Fibroblast of mammary gland (primary cell): Measurements from ENCODE around the gene ILRUN.
A peak's percentile ranks its signal among the peaks of the same experiment; 100 is the strongest.

Source experiments
- DNase-seq: peaks from one replicate; pipeline ENCODE4 v3.0.0-alpha.2; 2010; ENCODE audit warnings: low read depth
- H3K4me3 ChIP-seq: 2 replicates; pipeline ENCODE4 v1.5.1; 2011; ENCODE audit warnings: low read depth, mild to moderate bottlenecking, low read length, moderate library complexity; ENCODE audit not compliant: control insufficient read depth
- TF ChIP-seq, protein P1 (sequence below): conservative IDR thresholded peaks from 2 replicates; pipeline ENCODE4 v1.5.1; 2011; ENCODE audit warnings: low read depth, low read length, inconsistent platforms; ENCODE audit not compliant: control insufficient read depth, insufficient read depth

The ILRUN gene

DNA sequence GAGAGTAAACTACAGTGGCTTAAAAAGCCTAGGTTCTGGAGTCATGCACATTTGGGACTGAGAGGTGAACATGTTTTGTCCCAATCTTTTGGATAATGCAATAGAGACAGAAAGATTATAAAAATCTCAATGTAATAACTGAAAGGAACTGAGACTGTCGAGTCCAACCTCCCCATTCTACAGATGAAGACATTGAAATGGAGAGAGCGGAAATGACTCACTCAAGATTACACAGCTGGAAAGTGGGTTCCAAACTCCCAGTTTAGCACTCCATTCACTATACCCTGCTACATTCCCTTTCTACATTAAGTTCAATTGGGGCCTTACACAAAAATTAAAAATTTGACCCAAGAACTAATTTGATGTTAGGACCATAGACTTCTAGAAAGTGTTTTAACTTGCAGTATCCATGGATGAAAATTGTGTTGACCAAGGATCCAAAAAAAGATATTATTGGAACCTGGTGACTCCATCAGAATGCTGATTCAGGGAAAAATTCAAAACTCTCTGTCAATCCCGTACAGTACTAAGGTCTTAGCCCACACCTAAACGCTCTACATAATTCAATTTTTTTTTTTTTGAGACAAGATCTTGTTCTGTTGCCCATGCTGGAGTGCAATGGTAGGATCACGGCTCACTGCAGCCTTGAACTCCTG lies 1.5 kb upstream of the ILRUN start:
- TF ChIP-seq, protein P1, sequence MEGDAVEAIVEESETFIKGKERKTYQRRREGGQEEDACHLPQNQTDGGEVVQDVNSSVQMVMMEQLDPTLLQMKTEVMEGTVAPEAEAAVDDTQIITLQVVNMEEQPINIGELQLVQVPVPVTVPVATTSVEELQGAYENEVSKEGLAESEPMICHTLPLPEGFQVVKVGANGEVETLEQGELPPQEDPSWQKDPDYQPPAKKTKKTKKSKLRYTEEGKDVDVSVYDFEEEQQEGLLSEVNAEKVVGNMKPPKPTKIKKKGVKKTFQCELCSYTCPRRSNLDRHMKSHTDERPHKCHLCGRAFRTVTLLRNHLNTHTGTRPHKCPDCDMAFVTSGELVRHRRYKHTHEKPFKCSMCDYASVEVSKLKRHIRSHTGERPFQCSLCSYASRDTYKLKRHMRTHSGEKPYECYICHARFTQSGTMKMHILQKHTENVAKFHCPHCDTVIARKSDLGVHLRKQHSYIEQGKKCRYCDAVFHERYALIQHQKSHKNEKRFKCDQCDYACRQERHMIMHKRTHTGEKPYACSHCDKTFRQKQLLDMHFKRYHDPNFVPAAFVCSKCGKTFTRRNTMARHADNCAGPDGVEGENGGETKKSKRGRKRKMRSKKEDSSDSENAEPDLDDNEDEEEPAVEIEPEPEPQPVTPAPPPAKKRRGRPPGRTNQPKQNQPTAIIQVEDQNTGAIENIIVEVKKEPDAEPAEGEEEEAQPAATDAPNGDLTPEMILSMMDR: no peak
- no peak overlapping the region for H3K4me3 ChIP-seq
- no peak for DNase-seq

DNA sequence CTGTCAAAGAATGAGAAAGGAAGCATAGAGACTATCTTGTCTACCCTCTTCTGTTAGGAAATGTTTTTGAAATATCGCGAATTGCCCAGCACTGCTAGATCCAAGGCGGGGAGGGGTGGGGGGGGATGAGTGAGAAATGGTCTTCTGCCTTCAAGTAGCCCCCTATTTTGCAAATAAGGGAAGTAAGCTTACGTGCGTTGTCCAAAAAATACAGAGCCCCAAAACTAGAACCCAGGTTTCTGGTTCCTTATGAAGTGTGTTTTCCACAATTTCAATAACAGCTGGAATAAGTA lies 923 bp upstream of the ILRUN start:
- DNase-seq: no peak
- H3K4me3 ChIP-seq: peak overlapping the region; percentile 84
- TF ChIP-seq, protein P1: no peak

DNA sequence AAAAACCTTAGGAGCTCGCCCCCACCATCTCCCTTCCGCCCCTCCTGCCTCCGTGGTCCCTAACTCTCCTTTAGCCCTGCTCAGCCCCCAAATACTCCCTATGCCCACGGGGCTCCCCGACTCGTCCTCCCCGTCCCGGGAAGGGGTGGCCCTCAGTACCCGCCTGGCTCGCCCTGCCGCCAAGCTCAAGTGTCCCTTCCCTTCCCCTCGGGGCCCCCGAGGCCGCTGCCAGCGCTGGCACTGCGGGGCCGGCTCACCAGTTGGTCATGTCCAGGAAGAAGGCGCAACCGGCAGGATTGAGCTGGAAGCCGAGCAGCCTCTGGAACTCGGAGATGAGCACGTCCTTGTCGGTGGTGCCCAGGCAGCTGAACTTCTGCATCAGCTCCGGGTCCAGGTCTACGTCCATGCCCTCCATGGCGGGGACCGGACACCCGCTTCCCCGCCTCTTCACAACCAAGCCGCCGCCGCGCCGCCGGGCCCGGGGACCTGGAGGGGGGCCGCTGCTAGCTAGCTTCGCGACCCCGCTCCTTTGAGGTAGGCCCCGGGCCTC lies 303 bp downstream of the ILRUN start:
- peak; percentile 20 for DNase-seq
- H3K4me3 ChIP-seq: peak overlapping the region; percentile 92
- TF ChIP-seq, protein P1: no peak

DNA sequence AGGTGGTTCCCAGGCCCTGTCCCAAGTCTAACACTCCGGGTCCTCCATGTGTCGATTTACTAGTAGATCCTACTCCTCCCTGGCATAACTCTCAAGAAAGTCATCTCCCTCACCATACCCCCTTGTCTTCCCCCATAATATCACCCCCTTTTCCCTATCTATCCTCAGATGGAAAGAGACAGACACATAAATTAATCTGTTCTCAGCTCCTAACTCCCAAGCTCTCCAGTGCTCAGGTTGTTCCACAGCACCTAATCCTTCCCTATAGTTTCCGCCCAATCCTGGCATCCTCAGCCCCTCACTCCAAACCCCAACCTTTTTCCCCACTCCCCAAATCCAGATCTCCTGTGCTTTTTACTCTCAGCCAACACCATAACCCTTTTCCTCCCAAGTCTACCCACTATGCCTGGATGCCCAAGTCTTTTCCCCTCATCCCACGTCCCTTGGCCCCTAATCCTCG lies 808 bp downstream of the ILRUN start:
- DNase-seq: no peak
- TF ChIP-seq, protein P1: no peak
- H3K4me3 ChIP-seq: peak overlapping the region; percentile 92

DNA sequence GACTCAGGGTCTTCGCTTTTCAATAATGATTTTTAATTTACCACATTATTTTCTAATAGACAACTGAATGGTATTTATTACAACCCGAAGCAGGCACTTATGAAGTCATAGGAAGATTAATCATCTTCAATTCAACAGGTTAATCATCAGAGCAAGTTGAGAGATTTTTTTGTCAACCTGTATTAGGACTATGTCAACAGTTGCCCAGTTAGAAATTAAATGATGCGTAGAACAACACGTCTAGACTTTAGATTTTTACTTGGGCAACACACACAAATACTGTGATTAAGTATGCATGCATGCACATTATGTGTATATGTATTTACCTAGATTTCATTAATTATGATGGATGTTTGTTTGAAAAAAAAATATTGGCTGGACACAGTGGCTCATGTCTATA lies 4.3 kb downstream of the ILRUN start:
- DNase-seq: no peak
- no peak overlapping the region for H3K4me3 ChIP-seq
- TF ChIP-seq, protein P1: no peak

DNA sequence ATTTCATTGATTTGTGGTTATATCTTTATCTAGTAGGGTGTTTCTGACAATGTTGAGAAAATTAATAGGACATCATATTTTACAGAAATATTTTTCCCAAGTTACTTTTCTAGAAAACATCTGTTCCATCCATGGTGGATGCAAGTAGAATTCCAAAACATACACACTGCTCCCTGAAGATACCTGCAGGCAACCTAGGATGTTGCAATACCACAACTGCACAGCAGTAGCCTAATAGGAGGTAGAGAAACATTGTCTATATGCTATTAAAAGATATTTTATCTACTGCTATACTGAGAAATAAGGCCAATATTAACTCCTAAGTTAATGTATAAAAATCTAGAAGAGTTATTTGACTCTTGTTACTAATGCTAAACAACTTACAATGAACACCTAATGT lies 6.8 kb downstream of the ILRUN start:
- H3K4me3 ChIP-seq: no peak overlapping the region
- TF ChIP-seq, protein P1: no peak
- no peak for DNase-seq
